HEK293 (cell line): ENCODE data around the gene DAND5.
A peak's percentile ranks its signal among the peaks of the same experiment; 100 is the strongest.

ENCODE experiments used
- CTCF ChIA-PET: fragments of 350-600 bp; formaldehyde crosslinking; extraction: SDS; loops from one replicate; lab custom pipeline; 2021; ENCODE audit warnings: antibody characterized with exemption; lab: Yijun Ruan, JAX
- POLR2A ChIA-PET: fragments of 300-600 bp; formaldehyde crosslinking; extraction: SDS; loops from one replicate; lab custom pipeline; 2020; ENCODE audit warnings: antibody characterized with exemption, inconsistent platforms; lab: Yijun Ruan, JAX
- H3K27ac ChIP-seq: fragments of 200-500 bp; sonication (Bioruptor generic); 2 replicates; pipeline ENCODE4 v1.5.1; 2014; ENCODE audit warnings: low read depth, low read length, control low read depth, inconsistent platforms; ENCODE audit errors: extremely low read depth
- H3K36me3 ChIP-seq, 2 experiments: fragments of 200-500 bp in 1 of 2; sonication (Bioruptor generic) in 1 of 2; 1 replicate in 1 of 2; 2 replicates in 1 of 2; pipeline ENCODE4 v1.5.1; 2014 to 2017; ENCODE audit warnings: inconsistent platforms in 2 of 2, low read length in 2 of 2; ENCODE audit not compliant: control insufficient read depth in 2 of 2, insufficient read depth in 1 of 2
- H3K4me1 ChIP-seq: fragments of 200-500 bp; sonication (Bioruptor generic); 2 replicates; pipeline ENCODE4 v1.5.1; 2014; ENCODE audit warnings: mild to moderate bottlenecking, low read length, inconsistent platforms; ENCODE audit not compliant: control insufficient read depth, insufficient read depth
- H3K4me3 ChIP-seq: 2 replicates; pipeline ENCODE4 v1.5.1; 2011; ENCODE audit warnings: low read depth, mild to moderate bottlenecking, control low read depth, low read length, moderate library complexity
- H3K9me3 ChIP-seq: fragments of 200-500 bp; sonication (Bioruptor generic); 2 replicates; pipeline ENCODE4 v1.5.1; 2014; ENCODE audit warnings: low read depth, low read length, inconsistent platforms; ENCODE audit not compliant: control insufficient read depth, insufficient read depth
- BCL6B ChIP-seq: fragments of 450-650 bp; formaldehyde crosslinking; IDR thresholded peaks from 2 replicates; pipeline ENCODE4 v1.5.1; 2017; ENCODE audit warnings: missing biosample characterization, missing genetic modification characterization
- KLF7 ChIP-seq: fragments of 450-650 bp; formaldehyde crosslinking; IDR thresholded peaks from 2 replicates; pipeline ENCODE4 v1.5.1; 2016; ENCODE audit warnings: missing biosample characterization, missing genetic modification characterization, borderline replicate concordance
- MYNN ChIP-seq: fragments of 450-650 bp; formaldehyde crosslinking; IDR thresholded peaks from 2 replicates; pipeline ENCODE4 v1.5.1; 2016; ENCODE audit warnings: missing biosample characterization, missing genetic modification characterization, borderline replicate concordance
- OVOL3 ChIP-seq: fragments of 450-650 bp; formaldehyde crosslinking; IDR thresholded peaks from 2 replicates; pipeline ENCODE4 v1.5.1; 2016; ENCODE audit warnings: missing biosample characterization, missing genetic modification characterization
- TRIM28 ChIP-seq: IDR thresholded peaks from 2 replicates; pipeline ENCODE4 v1.6.1; 2011; ENCODE audit warnings: low read length, control low read depth, borderline replicate concordance
- TSHZ1 ChIP-seq: fragments of 450-650 bp; formaldehyde crosslinking; IDR thresholded peaks from 2 replicates; pipeline ENCODE4 v1.5.1; 2016; ENCODE audit warnings: missing biosample characterization, missing genetic modification characterization, borderline replicate concordance
- ZBTB17 ChIP-seq: fragments of 450-650 bp; formaldehyde crosslinking; IDR thresholded peaks from 2 replicates; pipeline ENCODE4 v1.5.1; 2016; ENCODE audit warnings: missing biosample characterization, missing genetic modification characterization
- ZBTB20 ChIP-seq: fragments of 450-650 bp; formaldehyde crosslinking; IDR thresholded peaks from 2 replicates; pipeline ENCODE4 v1.5.1; 2016; ENCODE audit warnings: missing biosample characterization, missing genetic modification characterization
- ZBTB8A ChIP-seq: fragments of 450-650 bp; formaldehyde crosslinking; IDR thresholded peaks from 2 replicates; pipeline ENCODE4 v1.5.1; 2016; ENCODE audit warnings: missing biosample characterization, missing genetic modification characterization
- ZNF133 ChIP-seq: fragments of 450-650 bp; formaldehyde crosslinking; IDR thresholded peaks from 2 replicates; pipeline ENCODE4 v1.5.1; 2016; ENCODE audit warnings: missing biosample characterization, missing genetic modification characterization
- ZNF146 ChIP-seq: fragments of 450-650 bp; formaldehyde crosslinking; IDR thresholded peaks from 2 replicates; pipeline ENCODE4 v1.5.1; 2016; ENCODE audit warnings: missing biosample characterization, missing genetic modification characterization
- ZNF148 ChIP-seq: fragments of 450-650 bp; formaldehyde crosslinking; IDR thresholded peaks from 2 replicates; pipeline ENCODE4 v1.5.0; 2017; ENCODE audit warnings: missing biosample characterization, missing genetic modification characterization, borderline replicate concordance
- ZNF19 ChIP-seq: fragments of 450-650 bp; formaldehyde crosslinking; IDR thresholded peaks from 2 replicates; pipeline ENCODE4; 2016; ENCODE audit warnings: missing biosample characterization, missing genetic modification characterization, low read depth
- ZNF2 ChIP-seq: fragments of 450-650 bp; formaldehyde crosslinking; IDR thresholded peaks from 2 replicates; pipeline ENCODE4 v1.5.1; 2016; ENCODE audit warnings: missing biosample characterization, missing genetic modification characterization
- ZNF274 ChIP-seq, 2 experiments: fragments of 200-500 bp in 1 of 2; fragments of 450-650 bp in 1 of 2; sonication (Bioruptor generic) in 1 of 2; formaldehyde crosslinking in 1 of 2; IDR thresholded peaks; 2 replicates each; pipeline versions ENCODE4 v1.5.1 to v1.6.1; 2014 to 2016; ENCODE audit warnings: borderline replicate concordance in 1 of 2, inconsistent platforms in 1 of 2, low read length in 1 of 2, missing biosample characterization in 1 of 2, missing genetic modification characterization in 1 of 2
- ZNF292 ChIP-seq: fragments of 450-650 bp; formaldehyde crosslinking; IDR thresholded peaks from 2 replicates; pipeline ENCODE4 v1.5.1; 2016; ENCODE audit warnings: low read depth, missing biosample characterization, missing genetic modification characterization, borderline replicate concordance
- ZNF311 ChIP-seq: fragments of 450-650 bp; formaldehyde crosslinking; IDR thresholded peaks from 2 replicates; pipeline ENCODE4 v1.5.1; 2017; ENCODE audit warnings: missing biosample characterization, missing genetic modification characterization, borderline replicate concordance
- ZNF571 ChIP-seq: fragments of 450-650 bp; formaldehyde crosslinking; IDR thresholded peaks from 2 replicates; pipeline ENCODE4 v1.5.0; 2017; ENCODE audit warnings: missing biosample characterization, missing genetic modification characterization
- ZNF639 ChIP-seq: fragments of 450-650 bp; formaldehyde crosslinking; IDR thresholded peaks from 2 replicates; pipeline ENCODE4 v1.5.1; 2016; ENCODE audit warnings: missing biosample characterization, missing genetic modification characterization
- ZNF692 ChIP-seq: fragments of 450-650 bp; formaldehyde crosslinking; IDR thresholded peaks from 2 replicates; pipeline ENCODE4 v1.5.1; 2016; ENCODE audit warnings: missing biosample characterization, missing genetic modification characterization
- ZNF707 ChIP-seq: fragments of 450-650 bp; formaldehyde crosslinking; IDR thresholded peaks from 2 replicates; pipeline ENCODE4 v1.5.1; 2016; ENCODE audit warnings: missing biosample characterization, missing genetic modification characterization
- ZNF776 ChIP-seq: fragments of 450-650 bp; formaldehyde crosslinking; IDR thresholded peaks from 2 replicates; pipeline ENCODE4 v1.5.0; 2017; ENCODE audit warnings: missing biosample characterization, missing genetic modification characterization, borderline replicate concordance
- ZSCAN5A ChIP-seq: fragments of 450-650 bp; formaldehyde crosslinking; IDR thresholded peaks from 2 replicates; pipeline ENCODE4 v1.5.1; 2016; ENCODE audit warnings: missing biosample characterization, missing genetic modification characterization

Gene DAND5

GRCh38 chr19:12991296-12991695 is 21.9 kb downstream of the DAND5 start:
- Histone ChIP-seq H3K36me3 (no peaks in the 10 kb centered on the region), H3K9me3 (no peaks in the 10 kb centered on the region), H3K27ac (no peak overlapping the region)
- CTCF ChIA-PET, result interaction anchor here (0.5 to 1.3 kb wide), 3 partner anchors 43 to 70 kb away, joined by 3 to 4 read pairs (median 3); no protein-coding TSS in a partner anchor
- no peak for TF ChIP-seq MYNN (tag by site-specific recombination)
- TF ChIP-seq, all 188 proteins: peak for 0
- Histone ChIP-seq H3K4me1 (no peaks in the 10 kb centered on the region), H3K4me3 (no peak overlapping the region)
- POLR2A ChIA-PET, result no interaction called here

- Histone ChIP-seq H3K36me3 (no peaks in the 10 kb centered on the region), H3K9me3 (no peaks in the 10 kb centered on the region), H3K4me1 (no peaks in the 10 kb centered on the region), H3K4me3 (no peak overlapping the region), H3K27ac (no peak overlapping the region)
- ChIA-PET CTCF (interaction anchor here (0.9 to 1.1 kb wide), 2 partner anchors 28 to 102 kb away, joined by 3 to 4 read pairs; no protein-coding TSS in a partner anchor), POLR2A (no interaction called here)
- TF ChIP-seq ZNF2 (tag by site-specific recombination) (no peak), ZNF707 (no peak), TRIM28 (no peak), ZNF274 (IDR thresholded peaks at IDR 0.05; ENCODE audit: low read length) (no peak), ZNF274 (tag by site-specific recombination; IDR thresholded peaks at IDR 0.05; ENCODE audit: borderline replicate concordance) (no peak), KLF7 (tag by site-specific recombination) (no peak), TSHZ1 (tag by site-specific recombination) (no peak), ZNF133 (tag by site-specific recombination) (no peak), ZNF292 (tag by site-specific recombination) (0 out of 2 replicates have a peak, but pooled peaks have one; percentile 8), ZNF148 (tag by site-specific recombination) (no peak), ZBTB8A (tag by site-specific recombination) (peak; percentile 74), ZBTB20 (no peak), ZNF692 (tag by site-specific recombination) (no peak), OVOL3 (tag by site-specific recombination) (no peak), ZSCAN5A (tag by site-specific recombination) (no peak), ZNF776 (tag by site-specific recombination) (no peak), ZNF146 (tag by site-specific recombination) (no peak), ZNF639 (no peak), ZNF311 (no peak), BCL6B (no peak), ZBTB17 (tag by site-specific recombination) (no peak), ZNF571 (no peak), ZNF19 (no peak)
Measured at GRCh38 chr19:12992729-12993128, 23.4 kb downstream of the DAND5 start.
